K562 (cell line): ENCODE data around the gene WDR90. TPM values are rescaled to one million over a fixed set of nuclear protein-coding genes. Genes with fewer than 3 reads are reported as not detected.

Experiments
- ATAC-seq: fragments of 200-7000 bp; cut with Tn5 transposase; 3 replicates; pipeline ENCODE4 v1.9.1; 2020; ENCODE audit warnings: moderate library complexity
- BruUV-seq: library from RNA; stranded (reverse); fragments of 400-500 nt; replicated peaks from 2 replicates; lab custom pipeline; 2021; lab: Mats Ljungman, UMichigan
- CTCF ChIA-PET: fragments of 300-600 bp; formaldehyde crosslinking; extraction: SDS; loops from one replicate; lab custom pipeline; 2021; ENCODE audit warnings: low intra/inter-chr PET ratio; lab: Yijun Ruan, JAX
- POLR2A ChIA-PET: fragments of 300-600, 350-650 bp; sonication (Branson Sonifier 250); formaldehyde crosslinking; extraction: SDS; loops from one replicate; lab custom pipeline; 2021; ENCODE audit warnings: antibody characterized with exemption, inconsistent platforms; lab: Yijun Ruan, JAX
- DNase-seq, 4 experiments: peaks; one replicate each; pipeline versions ENCODE4 v3.0.0 to v3.0.0-alpha.2; 2011 to 2018; ENCODE audit warnings: low spot score in 3 of 4, mixed read lengths in 3 of 4; ENCODE audit errors: extremely low read depth in 1 of 4
- FAIRE-seq: peaks from 2 replicates; lab custom pipeline; 2011; peaks lifted over from hg19 to GRCh38; lab: Jason Lieb, UNC
- H2AFZ ChIP-seq: 2 replicates; pipeline ENCODE4 v1.6.0; 2011; ENCODE audit warnings: low read depth, low read length, control low read depth, inconsistent platforms
- H3K27ac ChIP-seq: fragments of 200-600 bp; 3 replicates; pipeline ENCODE4 v1.8.0; 2011; ENCODE audit warnings: low read depth, mild to moderate bottlenecking, control low read depth, inconsistent platforms, low read length, moderate library complexity, mixed read lengths; ENCODE audit errors: extremely low read depth
- H3K27me3 ChIP-seq, 2 experiments: fragments of 300-600 bp in 1 of 2; 2 replicates in 1 of 2; 3 replicates in 1 of 2; pipeline versions ENCODE4 v1.6.0 to v1.8.0; 2011; ENCODE audit warnings: inconsistent platforms in 2 of 2, low read length in 2 of 2, mild to moderate bottlenecking in 1 of 2, mixed read lengths in 1 of 2, moderate library complexity in 1 of 2; ENCODE audit not compliant: control insufficient read depth in 2 of 2, insufficient read depth in 2 of 2
- H3K36me3 ChIP-seq: fragments of 300-600 bp; 3 replicates; pipeline ENCODE4 v1.8.0; 2011; ENCODE audit warnings: mild to moderate bottlenecking, low read length, inconsistent platforms; ENCODE audit not compliant: control insufficient read depth, insufficient read depth
- H3K4me1 ChIP-seq, 2 experiments: fragments of 200-600 bp in 1 of 2; replicated peaks in 1 of 2; 2 replicates in 1 of 2; 3 replicates in 1 of 2; pipeline versions ENCODE4 v1.5.1 to v1.8.0; 2011; ENCODE audit warnings: inconsistent platforms in 2 of 2, low read length in 2 of 2, mild to moderate bottlenecking in 1 of 2, mixed read lengths in 1 of 2, moderate library complexity in 1 of 2; ENCODE audit not compliant: control insufficient read depth in 2 of 2, insufficient read depth in 2 of 2
- H3K4me2 ChIP-seq: 2 replicates; pipeline ENCODE4 v1.6.1; 2011; ENCODE audit warnings: low read length, control low read depth, inconsistent platforms, mixed read lengths; ENCODE audit not compliant: insufficient read depth
- H3K4me3 ChIP-seq: fragments of 200-600 bp; sonication (generic), shearing (Covaris generic); 2 replicates; pipeline ENCODE4 v1.5.1; 2016; ENCODE audit warnings: control low read depth, inconsistent platforms
- H3K79me2 ChIP-seq: fragments of 200-600 bp; 3 replicates; pipeline ENCODE4 v1.8.0; 2011; ENCODE audit warnings: low read length, inconsistent platforms; ENCODE audit not compliant: control insufficient read depth, insufficient read depth
- H3K9ac ChIP-seq, 2 experiments: 2 replicates each; pipeline versions ENCODE4 v1.6.0 to v1.6.1; 2011; ENCODE audit warnings: low read depth in 2 of 2, low read length in 2 of 2, control low read depth in 1 of 2, inconsistent platforms in 1 of 2, mild to moderate bottlenecking in 1 of 2, mixed read lengths in 1 of 2; ENCODE audit not compliant: insufficient read depth in 1 of 2
- H3K9me1 ChIP-seq: one replicate; pipeline ENCODE4 v1.6.0; 2011; ENCODE audit warnings: inconsistent platforms, mild to moderate bottlenecking, low read length, moderate library complexity; ENCODE audit not compliant: control insufficient read depth, insufficient read depth
- H3K9me3 ChIP-seq: replicated peaks from 2 replicates; pipeline ENCODE4 v1.5.1; 2011; ENCODE audit warnings: low read depth, low read length, inconsistent platforms; ENCODE audit not compliant: control insufficient read depth, insufficient read depth
- H4K20me1 ChIP-seq: replicated peaks from 2 replicates; pipeline ENCODE4 v1.6.1; 2011; ENCODE audit warnings: low read length, inconsistent platforms, mixed read lengths; ENCODE audit not compliant: control insufficient read depth, insufficient read depth
- CEBPB ChIP-seq: fragments of 450-650 bp; IDR thresholded peaks from 2 replicates; pipeline ENCODE4 v1.6.1; 2016; ENCODE audit warnings: missing genetic modification characterization, missing compliant biosample characterization
- CXXC5 ChIP-seq: fragments of 250-450 bp; sonication (Bioruptor Pico); IDR thresholded peaks from 2 replicates; pipeline ENCODE4 v1.8.0; 2022; ENCODE audit warnings: inconsistent platforms, mild to moderate bottlenecking, moderate library complexity
- DACH1 ChIP-seq: fragments of 450-650 bp; IDR thresholded peaks from 2 replicates; pipeline ENCODE4 v1.6.1; 2018; ENCODE audit not compliant: partially characterized antibody
- PHF20 ChIP-seq: fragments of 450-650 bp; IDR thresholded peaks from 2 replicates; pipeline ENCODE4 v1.6.1; 2018; ENCODE audit not compliant: partially characterized antibody
- POLR2AphosphoS5 ChIP-seq: IDR thresholded peaks from 2 replicates; pipeline ENCODE4 v1.6.1; 2011; ENCODE audit warnings: mild to moderate bottlenecking, low read depth, low read length, moderate library complexity; ENCODE audit not compliant: control insufficient read depth, insufficient read depth
- PURB ChIP-seq: sonication (generic); formaldehyde crosslinking; IDR thresholded peaks from 2 replicates; pipeline ENCODE4 v1.9.0; 2021; ENCODE audit warnings: low read depth, mild to moderate bottlenecking, missing genetic modification reagents
- RB1 ChIP-seq: fragments of 450-650 bp; IDR thresholded peaks from 2 replicates; pipeline ENCODE4 v1.6.1; 2017; ENCODE audit warnings: low read depth, mild to moderate bottlenecking
- SAFB ChIP-seq: fragments of 200-400 bp; formaldehyde crosslinking; IDR thresholded peaks from 2 replicates; pipeline ENCODE4 v1.6.1; 2017; ENCODE audit warnings: low read depth, low read length, borderline replicate concordance
- SIRT6 ChIP-seq: IDR thresholded peaks from one replicate; pipeline ENCODE4 v1.6.1; 2012; ENCODE audit warnings: low read depth, mild to moderate bottlenecking, control low read depth, inconsistent platforms, low read length, moderate library complexity
- U2AF2 ChIP-seq: fragments of 200-400 bp; formaldehyde crosslinking; optimal IDR thresholded peaks from 2 replicates; pipeline ENCODE3; 2017; ENCODE audit warnings: low read depth, mild to moderate bottlenecking, low read length
- ZBTB7A ChIP-seq: IDR thresholded peaks from 2 replicates; pipeline ENCODE4 v1.6.1; 2011; ENCODE audit warnings: low read depth, mild to moderate bottlenecking, low read length, moderate library complexity, borderline replicate concordance; ENCODE audit not compliant: control insufficient read depth
- ZC3H4 ChIP-seq: sonication (generic); formaldehyde crosslinking; IDR thresholded peaks from 2 replicates; pipeline ENCODE4 v1.9.0; 2021; ENCODE audit warnings: missing genetic modification reagents, borderline replicate concordance
- ZFP30 ChIP-seq: fragments of 250-450 bp; sonication (Bioruptor Pico); IDR thresholded peaks from 2 replicates; pipeline ENCODE4 v1.8.0; 2022; ENCODE audit warnings: moderate library complexity, mild to moderate bottlenecking, inconsistent platforms, borderline replicate concordance
- ZNF197 ChIP-seq: fragments of 200-800 bp; sonication (Bioruptor generic); IDR thresholded peaks from 2 replicates; pipeline ENCODE4 v1.6.1; 2016; ENCODE audit warnings: low read depth, missing genetic modification characterization, missing compliant biosample characterization
- ZNF282 ChIP-seq: sonication (generic); formaldehyde crosslinking; IDR thresholded peaks from 2 replicates; pipeline ENCODE4 v1.8.1; 2023; ENCODE audit warnings: missing genetic modification reagents
- ZNF324 ChIP-seq: fragments of 250-450 bp; sonication (Bioruptor Pico); IDR thresholded peaks from 2 replicates; pipeline ENCODE4 v1.4.0; 2020; ENCODE audit warnings: mild to moderate bottlenecking
- whole genome bisulfite sequencing: fragments of 100-300 bp; shearing (Covaris generic); methylation state at CpG from one replicate; pipeline ENCODE4 v1.1.6; 2016; ENCODE audit warnings: low coverage, mixed read lengths; ENCODE audit not compliant: insufficient coverage; ENCODE audit errors: missing lambda C conversion rate; 5-methylcytosine and 5-hydroxymethylcytosine counted together
- in situ Hi-C: fragments of 300-500 bp; cut with MboI; formaldehyde crosslinking; loops from 4 replicates; pipeline ENCODE4 v1.15.0; 2018; ENCODE audit warnings: inconsistent platforms, mixed read lengths
- intact Hi-C: fragments of 100-400 bp; cut with micrococcal nuclease; formaldehyde crosslinking; loops from 2 replicates; pipeline ENCODE4 v1.14.2; 2022
- polyA plus RNA-seq, 8 experiments: library from polyadenylated mRNA; depleted of rRNA in 4 of 8; stranded (reverse) in 5 of 8; unstranded in 3 of 8; fragments of >200 nt; fragmentation: Nextera tagmentation in 2 of 8; fragmentation: Illumina TruSeq in 1 of 8; extraction: Ambion mirVana in 2 of 8; extraction: Trizol in 1 of 8; gene quantifications; 2 replicates each; pipeline versions ENCODE4 v1.2.1 to v1.2.3, GENCODE V29; 2011 to 2014; ENCODE audit warnings: inconsistent platforms in 1 of 8, missing spikeins in 1 of 8
- total RNA-seq, 7 experiments: library from RNA; depleted of rRNA in 6 of 7; stranded (reverse); fragments of >200 nt in 6 of 7; fragmentation: Illumina TruSeq in 2 of 7; extraction: Trizol in 2 of 7; gene quantifications; 2 replicates each; pipeline versions ENCODE4 v1.2.1 to v1.2.3, GENCODE V29; 2011 to 2021; ENCODE audit warnings: low replicate concordance in 1 of 7
- TF ChIP-seq, protein P1 (sequence below): fragments of 250-450 bp; sonication (Bioruptor Pico); IDR thresholded peaks from 2 replicates; pipeline ENCODE4 v1.9.0; 2021; ENCODE audit warnings: mild to moderate bottlenecking
- TF ChIP-seq, protein P2 (sequence below): fragments of 200-800 bp; sonication (Bioruptor generic); IDR thresholded peaks from 2 replicates; pipeline ENCODE4 v1.6.1; 2017; ENCODE audit warnings: missing genetic modification characterization, missing compliant biosample characterization
- TF ChIP-seq, protein P3 (sequence below): fragments of 250-450 bp; sonication (Bioruptor Pico); IDR thresholded peaks from 2 replicates; pipeline ENCODE4 v1.8.0; 2021; ENCODE audit warnings: moderate library complexity, mild to moderate bottlenecking, inconsistent platforms

The WDR90 gene
- total and polyA plus RNA-seq, 9 of the 15 experiments (the other 6 are each of a cell fraction or from before 2014, with no cell fraction given) = 0.44 to 12.6 (median 3.3) TPM

DNA sequence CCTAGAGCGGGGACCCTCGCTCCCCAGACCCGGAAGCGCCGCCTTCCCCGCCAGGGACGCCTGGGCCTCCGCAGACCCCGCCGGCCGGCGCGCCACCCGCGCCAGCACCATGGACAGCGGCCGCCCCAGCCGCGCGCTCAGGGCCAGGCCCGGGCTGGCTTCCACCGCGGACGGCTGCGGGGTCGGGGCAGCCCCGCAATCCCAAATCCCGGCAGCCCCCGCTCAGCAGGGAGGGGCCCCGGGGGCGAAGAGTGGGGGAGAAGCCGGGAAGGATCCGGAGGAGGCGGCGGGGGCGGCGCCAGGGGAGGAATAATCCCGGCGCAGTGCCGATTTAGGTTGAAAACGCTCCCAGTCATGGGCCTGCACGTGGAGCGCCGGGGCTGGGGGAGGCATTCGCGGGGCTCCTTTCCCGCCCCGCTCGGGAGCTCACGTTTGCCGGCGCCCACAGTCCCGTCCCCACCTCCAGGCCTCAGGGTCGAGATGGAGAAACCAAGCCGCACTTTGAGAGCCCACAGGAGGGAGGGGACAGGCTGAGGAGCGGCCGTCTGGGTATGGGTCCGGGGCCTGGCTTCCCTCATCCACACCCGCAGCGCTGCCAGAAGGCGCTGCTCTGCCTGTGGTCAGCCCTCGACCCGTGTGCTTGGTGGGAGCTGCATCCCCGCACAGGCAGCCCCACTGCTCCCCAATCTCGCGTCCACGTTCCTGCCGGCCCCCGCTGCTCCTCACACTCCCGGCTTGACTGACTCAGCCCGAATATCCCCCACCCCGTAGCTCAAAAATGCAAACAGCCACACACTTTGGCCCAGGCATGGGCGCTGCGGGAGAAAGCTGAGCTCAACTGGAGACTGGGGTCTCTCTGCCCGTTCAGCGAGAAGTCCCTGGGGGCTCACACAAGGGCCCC lies 51.8 kb downstream of the WDR90 start:
- no peak overlapping the region for H3K4me3 ChIP-seq
- DNase-seq (peak; percentile 62 to 77 (median 73)), FAIRE-seq (no peak), ATAC-seq (peak; percentile 86)
- H3K79me2 ChIP-seq = no peaks in the 10 kb centered on the region
- in situ Hi-C loops = no loop called here
- H3K4me1 ChIP-seq = peaks cover under 1 to 61% of the 10 kb centered on the region in 2 experiments; a peak in 4 of 5 replicates
- peaks cover 28% of the 10 kb centered on the region for H4K20me1 ChIP-seq
- H3K9ac ChIP-seq = no peak overlapping the region
- no peak overlapping the region for H2AFZ ChIP-seq
- peaks cover 15 to 56% of the 10 kb centered on the region in 2 experiments; a peak in 4 of 5 replicates for H3K27me3 ChIP-seq
- no peaks in the 10 kb centered on the region for H3K9me3 ChIP-seq
- intact Hi-C loops = no loop called here
- ChIA-PET POLR2A (no interaction called here), CTCF (no interaction called here)
- no peak overlapping the region for H3K27ac ChIP-seq
- no TSS peak for BruUV-seq
- H3K4me2 ChIP-seq = no peak overlapping the region
- H3K9me1 ChIP-seq = peaks cover 6% of the 10 kb centered on the region
- 1% methylated on average over 69 of the region's 76 CpGs for WGBS
- no peaks in the 10 kb centered on the region for H3K36me3 ChIP-seq
- no peak for TF ChIP-seq ZC3H4
- no peak for TF ChIP-seq ZNF324 (CRISPR knock-in tag)
- TF ChIP-seq, protein P1, sequence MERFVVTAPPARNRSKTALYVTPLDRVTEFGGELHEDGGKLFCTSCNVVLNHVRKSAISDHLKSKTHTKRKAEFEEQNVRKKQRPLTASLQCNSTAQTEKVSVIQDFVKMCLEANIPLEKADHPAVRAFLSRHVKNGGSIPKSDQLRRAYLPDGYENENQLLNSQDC (CRISPR knock-in tag) = no peak
- TF ChIP-seq CEBPB (tag) = no peak
- no peak for TF ChIP-seq POLR2AphosphoS5
- no peak for TF ChIP-seq DACH1
- no peak for TF ChIP-seq U2AF2
- peak; percentile 71; the same call in 1 of the 2 replicates for TF ChIP-seq RB1
- no peak for TF ChIP-seq SAFB
- TF ChIP-seq PHF20 = no peak
- no peak for TF ChIP-seq ZNF197
- TF ChIP-seq, protein P2, sequence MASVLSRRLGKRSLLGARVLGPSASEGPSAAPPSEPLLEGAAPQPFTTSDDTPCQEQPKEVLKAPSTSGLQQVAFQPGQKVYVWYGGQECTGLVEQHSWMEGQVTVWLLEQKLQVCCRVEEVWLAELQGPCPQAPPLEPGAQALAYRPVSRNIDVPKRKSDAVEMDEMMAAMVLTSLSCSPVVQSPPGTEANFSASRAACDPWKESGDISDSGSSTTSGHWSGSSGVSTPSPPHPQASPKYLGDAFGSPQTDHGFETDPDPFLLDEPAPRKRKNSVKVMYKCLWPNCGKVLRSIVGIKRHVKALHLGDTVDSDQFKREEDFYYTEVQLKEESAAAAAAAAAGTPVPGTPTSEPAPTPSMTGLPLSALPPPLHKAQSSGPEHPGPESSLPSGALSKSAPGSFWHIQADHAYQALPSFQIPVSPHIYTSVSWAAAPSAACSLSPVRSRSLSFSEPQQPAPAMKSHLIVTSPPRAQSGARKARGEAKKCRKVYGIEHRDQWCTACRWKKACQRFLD (CRISPR knock-in tag) = peak; percentile 60; the same call in 1 of the 2 replicates
- TF ChIP-seq, protein P3, sequence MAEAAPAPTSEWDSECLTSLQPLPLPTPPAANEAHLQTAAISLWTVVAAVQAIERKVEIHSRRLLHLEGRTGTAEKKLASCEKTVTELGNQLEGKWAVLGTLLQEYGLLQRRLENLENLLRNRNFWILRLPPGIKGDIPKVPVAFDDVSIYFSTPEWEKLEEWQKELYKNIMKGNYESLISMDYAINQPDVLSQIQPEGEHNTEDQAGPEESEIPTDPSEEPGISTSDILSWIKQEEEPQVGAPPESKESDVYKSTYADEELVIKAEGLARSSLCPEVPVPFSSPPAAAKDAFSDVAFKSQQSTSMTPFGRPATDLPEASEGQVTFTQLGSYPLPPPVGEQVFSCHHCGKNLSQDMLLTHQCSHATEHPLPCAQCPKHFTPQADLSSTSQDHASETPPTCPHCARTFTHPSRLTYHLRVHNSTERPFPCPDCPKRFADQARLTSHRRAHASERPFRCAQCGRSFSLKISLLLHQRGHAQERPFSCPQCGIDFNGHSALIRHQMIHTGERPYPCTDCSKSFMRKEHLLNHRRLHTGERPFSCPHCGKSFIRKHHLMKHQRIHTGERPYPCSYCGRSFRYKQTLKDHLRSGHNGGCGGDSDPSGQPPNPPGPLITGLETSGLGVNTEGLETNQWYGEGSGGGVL (CRISPR knock-in tag) = no peak
- no peak for TF ChIP-seq SIRT6
- TF ChIP-seq PURB (CRISPR knock-in tag) = no peak
- no peak for TF ChIP-seq ZNF282 (CRISPR knock-in tag)
- TF ChIP-seq ZBTB7A = peak; percentile 77; the same call in 1 of the 2 replicates
- peak; percentile 23; the same call in 1 of the 2 replicates for TF ChIP-seq CXXC5 (CRISPR knock-in tag)
- no peak for TF ChIP-seq ZFP30 (CRISPR knock-in tag)
